D341Med (cell line): ENCODE results near the gene UBD.
A peak's percentile ranks its signal among the peaks of the same experiment; 100 is the strongest.

Experiments used
- DNase-seq: peaks from one replicate; pipeline ENCODE4 v3.0.0; 2012; ENCODE audit warnings: low spot score

Gene UBD

GRCh38 chr6:29561091-29561490 is 1.6 kb upstream of the UBD start:
- no peak for DNase-seq

GRCh38 chr6:29558439-29559079 is 973 bp downstream of the UBD start:
- no peak for DNase-seq

- no peak for DNase-seq
These were observed 2.2 kb downstream of the UBD start for GRCh38 chr6:29557320-29557719.

GRCh38 chr6:29554764-29555163 is 4.8 kb downstream of the UBD start:
- DNase-seq: no peak

- peak; percentile 45 for DNase-seq
These were observed 6.1 kb downstream of the UBD start for GRCh38 chr6:29553268-29554057.

GRCh38 chr6:29552512-29553051 is 7.0 kb downstream of the UBD start:
- no peak for DNase-seq

- DNase-seq: no peak
These were observed 12.0 kb downstream of the UBD start for GRCh38 chr6:29547573-29547972.

GRCh38 chr6:29537714-29538403 is 21.7 kb downstream of the UBD start:
- DNase-seq: no peak

GRCh38 chr6:29532320-29532951 is 27.1 kb downstream of the UBD start:
- DNase-seq: no peak

- DNase-seq: no peak
These were observed 27.9 kb downstream of the UBD start for GRCh38 chr6:29531668-29532067.

GRCh38 chr6:29530671-29531310 is 28.7 kb downstream of the UBD start:
- no peak for DNase-seq

GRCh38 chr6:29529956-29530355 is 29.6 kb downstream of the UBD start:
- no peak for DNase-seq

GRCh38 chr6:29528988-29529560 is 30.5 kb downstream of the UBD start:
- no peak for DNase-seq

GRCh38 chr6:29528300-29528931 is 31.1 kb downstream of the UBD start:
- no peak for DNase-seq

- DNase-seq: no peak
These were observed 32.0 kb downstream of the UBD start for GRCh38 chr6:29527564-29527963.

- no peak for DNase-seq
These were observed 32.4 kb downstream of the UBD start for GRCh38 chr6:29527126-29527525.

GRCh38 chr6:29525311-29525639 is 34.3 kb downstream of the UBD start:
- no peak for DNase-seq

GRCh38 chr6:29524444-29525310 is 34.9 kb downstream of the UBD start:
- DNase-seq: no peak

- no peak for DNase-seq
These were observed 35.5 kb downstream of the UBD start for GRCh38 chr6:29524044-29524443.

GRCh38 chr6:29522227-29522626 is 37.3 kb downstream of the UBD start:
- no peak for DNase-seq
